GM21423 (cell line): ENCODE measurements around the gene SOBP.

Experiments
- ATAC-seq: cut with Tn5 transposase; IDR thresholded peaks from one replicate; pipeline ENCODE4 v1.9.1; 2021; ENCODE audit warnings: mild to moderate bottlenecking, moderate library complexity; ENCODE audit not compliant: unreplicated experiment

Gene SOBP

GRCh38 chr6:107579456-107580056 lies 89.6 kb downstream of the SOBP start:
- ATAC-seq, result no peak

DNA sequence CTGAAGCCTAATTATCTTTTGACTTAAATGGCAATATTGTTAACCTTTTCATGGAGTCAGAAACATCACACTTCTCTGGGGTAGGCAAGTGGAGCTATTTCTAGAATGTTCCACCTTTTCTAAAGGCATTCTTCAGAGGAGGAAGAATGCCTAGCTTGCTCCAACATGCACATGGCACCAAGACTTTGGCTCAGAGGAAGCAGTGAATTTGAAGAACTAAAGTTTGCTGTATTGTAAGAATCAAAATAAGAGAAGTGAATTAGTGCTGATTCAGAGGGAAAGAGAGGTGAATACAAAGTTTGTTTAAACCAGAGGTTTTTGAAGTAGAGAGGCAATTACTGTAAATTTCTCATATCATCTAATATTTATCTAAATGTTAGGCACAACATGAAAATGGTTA lies 92.2 kb downstream of the SOBP start:
- no peak for ATAC-seq

GRCh38 chr6:107584726-107585125 lies 94.8 kb downstream of the SOBP start:
- ATAC-seq, result no peak

- no peak for ATAC-seq
These were observed 96.0 kb downstream of the SOBP start for GRCh38 chr6:107585815-107586435.

DNA sequence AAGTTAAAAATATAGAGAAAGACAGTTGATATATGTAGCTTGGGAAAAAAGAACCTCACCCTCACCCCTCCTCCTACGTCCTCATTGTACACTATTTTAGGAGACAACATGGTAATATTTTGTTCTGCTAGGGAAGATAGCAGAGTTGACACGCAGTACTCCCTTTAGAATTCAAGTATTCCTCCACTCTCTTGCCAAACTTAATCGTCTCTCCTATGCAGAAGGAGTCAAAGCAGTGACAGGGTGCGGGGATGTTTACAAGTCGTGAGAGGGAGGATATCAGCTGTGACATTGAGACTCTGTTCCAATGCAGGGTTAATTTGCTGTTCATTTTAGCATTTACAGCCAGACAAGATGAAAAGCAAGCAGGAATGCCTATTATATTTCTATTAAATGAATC lies 97.5 kb downstream of the SOBP start:
- no peak for ATAC-seq

GRCh38 chr6:107589199-107589598 lies 99.3 kb downstream of the SOBP start:
- ATAC-seq, result no peak

DNA sequence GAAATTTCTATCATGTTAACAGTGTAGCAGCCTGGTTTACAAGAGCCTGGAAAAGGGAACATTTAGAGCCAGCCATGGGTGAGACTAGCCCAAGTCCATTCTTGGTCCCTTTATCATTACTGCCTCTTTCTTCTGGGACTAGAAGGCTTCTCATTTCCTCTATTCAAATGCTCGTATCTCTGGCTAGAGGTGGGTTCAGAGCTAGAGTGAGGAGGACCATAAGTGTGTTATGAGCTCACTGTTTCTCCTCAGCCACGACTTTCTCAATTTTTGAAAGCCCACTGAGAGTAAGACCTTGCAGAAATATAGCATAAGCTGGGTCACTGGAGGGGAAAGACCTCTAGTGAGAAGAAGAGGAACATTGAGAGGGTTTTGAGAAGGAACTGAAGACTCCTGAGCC lies 100.0 kb downstream of the SOBP start:
- ATAC-seq, result no peak

DNA sequence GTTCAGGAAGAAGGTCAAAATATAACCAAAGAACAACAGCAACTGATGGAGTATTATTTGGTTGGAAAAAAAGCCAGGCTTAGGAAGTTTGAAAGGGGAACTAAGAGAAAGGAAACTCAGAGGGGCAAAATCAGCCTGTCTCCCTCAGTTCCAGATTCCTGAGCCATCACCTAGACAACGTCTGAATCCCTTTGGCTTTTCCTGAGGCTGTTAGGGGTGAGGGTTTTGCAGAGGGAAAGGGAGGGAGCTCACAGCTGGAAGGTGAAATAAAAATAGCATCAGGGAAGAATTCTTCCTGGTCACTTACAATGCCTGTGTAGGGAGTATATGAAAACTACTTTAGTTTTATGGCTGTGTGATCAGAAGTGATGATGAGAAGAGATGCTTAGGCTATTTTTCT lies 100.5 kb downstream of the SOBP start:
- ATAC-seq, result no peak

- ATAC-seq, result no peak
These were observed 101.4 kb downstream of the SOBP start for GRCh38 chr6:107591346-107591745.

DNA sequence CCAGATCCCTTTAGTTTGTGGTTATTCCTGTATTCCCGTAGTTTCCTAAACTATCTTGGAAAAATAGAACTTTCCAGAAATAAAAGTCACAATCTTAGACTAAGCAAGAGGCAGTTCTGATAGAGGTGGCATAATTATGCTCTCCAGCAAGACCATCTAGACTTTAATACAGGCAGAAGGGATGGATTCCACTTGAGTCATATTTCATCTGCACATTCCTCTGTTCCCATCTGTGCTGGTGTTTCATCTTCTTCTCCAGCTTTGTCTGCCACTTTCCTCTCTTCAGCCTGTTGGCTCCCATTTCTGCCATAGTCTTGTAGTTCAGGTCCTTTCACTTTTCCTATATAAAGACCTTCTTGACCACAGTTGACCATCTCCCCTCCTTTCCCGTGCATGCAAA lies 102.9 kb downstream of the SOBP start:
- no peak for ATAC-seq

- ATAC-seq, result no peak
These were observed 104.8 kb downstream of the SOBP start for GRCh38 chr6:107594736-107595135.

DNA sequence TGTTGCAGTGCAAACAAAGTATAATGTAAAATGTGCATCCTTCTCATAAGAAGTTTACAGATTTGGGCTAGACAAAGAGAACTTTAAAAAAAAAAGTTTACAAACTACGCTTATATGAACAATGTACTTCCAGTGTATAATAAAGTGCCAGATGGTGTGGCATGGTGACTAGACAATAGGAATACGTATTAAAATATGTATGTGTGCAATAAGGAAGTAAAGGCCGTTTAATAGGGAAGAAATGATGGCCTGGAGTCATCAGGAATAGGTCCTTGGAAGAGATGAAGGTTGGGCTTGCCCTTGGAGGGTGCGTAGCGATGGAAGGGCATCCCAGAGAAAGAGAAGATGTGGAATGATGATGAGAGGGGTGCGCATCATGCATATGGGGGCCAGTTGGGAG lies 108.2 kb downstream of the SOBP start:
- ATAC-seq, result no peak

DNA sequence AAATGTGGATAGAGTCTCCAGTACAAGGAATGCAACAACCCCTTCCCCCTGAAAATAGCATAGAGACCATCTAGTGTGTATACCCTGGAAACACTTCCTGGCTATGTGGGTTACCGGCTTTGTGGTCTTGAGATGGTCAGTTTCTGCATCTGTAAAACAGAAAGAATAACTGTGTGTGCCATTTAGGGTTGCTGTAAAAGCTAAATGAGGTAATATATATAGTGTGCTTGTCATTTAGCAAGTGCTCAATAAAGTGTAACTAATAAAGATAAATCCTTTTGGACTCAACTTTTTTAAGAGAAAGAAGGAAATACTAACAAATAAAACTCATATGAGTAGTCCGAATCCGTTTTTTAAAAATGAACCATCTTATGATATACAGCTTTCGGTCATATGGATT lies 109.1 kb downstream of the SOBP start:
- ATAC-seq, result no peak

- no peak for ATAC-seq
These were observed 110.2 kb downstream of the SOBP start for GRCh38 chr6:107600121-107600520.

DNA sequence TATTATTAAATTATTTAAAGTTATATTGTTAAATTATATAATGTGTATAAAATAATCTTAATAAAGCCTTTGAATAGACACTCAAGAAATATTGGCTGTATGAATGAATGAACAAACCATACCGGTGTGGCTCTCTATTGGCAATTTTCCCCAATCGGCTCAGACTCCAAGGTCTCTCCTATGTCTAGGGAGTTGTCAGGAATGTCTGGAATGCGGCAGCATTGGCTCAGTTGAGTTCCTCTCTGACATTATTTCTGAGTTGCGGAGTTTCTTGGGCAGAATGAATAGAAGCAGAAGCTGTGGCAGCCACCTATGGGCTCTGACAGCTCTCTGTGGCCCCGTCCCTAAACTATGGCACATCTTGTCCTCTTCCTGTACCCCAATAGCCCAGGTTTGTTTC lies 111.0 kb downstream of the SOBP start:
- ATAC-seq, result no peak

GRCh38 chr6:107601406-107601805 lies 111.5 kb downstream of the SOBP start:
- ATAC-seq, result no peak

- no peak for ATAC-seq
These were observed 112.5 kb downstream of the SOBP start for GRCh38 chr6:107602321-107603005.

DNA sequence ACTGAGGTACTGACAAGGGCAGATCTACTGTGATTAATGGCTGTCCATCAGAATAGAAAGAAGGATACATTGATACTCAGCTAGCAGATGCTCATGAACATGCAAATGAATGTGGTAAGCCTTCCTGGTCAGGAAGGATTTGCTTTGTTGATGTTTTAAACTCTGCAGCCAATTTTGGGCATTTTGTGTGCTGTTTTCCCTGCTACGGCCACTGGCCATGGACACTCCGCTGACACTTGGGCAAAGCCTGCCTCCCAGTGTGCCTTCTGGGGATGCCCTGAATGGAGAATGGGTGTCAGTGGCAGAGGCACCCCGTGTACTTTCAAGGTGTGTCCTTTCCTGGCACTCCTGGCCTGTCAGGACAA lies 113.1 kb downstream of the SOBP start:
- ATAC-seq, result no peak

- ATAC-seq, result no peak
These were observed 114.6 kb downstream of the SOBP start for GRCh38 chr6:107604549-107604948.

GRCh38 chr6:107606407-107606806 lies 116.5 kb downstream of the SOBP start:
- ATAC-seq, result no peak

DNA sequence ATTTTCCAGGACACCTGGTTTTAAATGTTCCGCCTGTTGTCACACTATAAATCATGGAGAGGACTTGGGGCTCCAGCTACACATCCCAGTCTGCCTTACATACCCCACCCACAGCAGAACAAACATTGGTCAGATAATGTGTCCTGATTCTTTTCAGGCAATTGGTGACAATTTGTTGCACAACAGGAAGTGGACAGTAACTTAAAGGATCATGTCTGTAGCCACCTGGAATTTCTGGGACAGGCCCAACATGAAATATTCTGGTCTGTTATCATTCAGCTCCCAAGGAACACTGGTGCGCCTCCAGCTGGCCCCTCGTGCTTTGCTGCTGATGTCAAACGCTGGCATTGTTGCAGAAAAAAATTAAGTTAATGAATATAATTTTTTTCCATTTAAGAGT lies 117.2 kb downstream of the SOBP start:
- ATAC-seq, result no peak

- ATAC-seq, result no peak
These were observed 121.3 kb downstream of the SOBP start for GRCh38 chr6:107611094-107611810.
